Nephron progenitor cell (in vitro differentiated cells): Measurements from ENCODE around the gene DIPK2B.

ENCODE experiments used
- DNase-seq: peaks from one replicate; pipeline ENCODE4 v3.0.0; 2021
- H3K27ac Mint-ChIP-seq: 2 replicates; pipeline ENCODE4 v1.8.0; 2021; ENCODE audit warnings: mild to moderate bottlenecking, moderate library complexity, mixed read lengths
- H3K27me3 Mint-ChIP-seq: 2 replicates; pipeline ENCODE4 v1.8.0; 2021; ENCODE audit warnings: mild to moderate bottlenecking, low read depth, mixed read lengths; ENCODE audit not compliant: poor library complexity
- H3K36me3 Mint-ChIP-seq: 2 replicates; pipeline ENCODE4 v1.8.0; 2021; ENCODE audit warnings: low read depth, mixed read lengths
- H3K4me1 Mint-ChIP-seq: 2 replicates; pipeline ENCODE4 v1.8.0; 2021; ENCODE audit warnings: mixed read lengths
- H3K4me3 Mint-ChIP-seq: 2 replicates; pipeline ENCODE4 v1.8.0; 2021; ENCODE audit warnings: mild to moderate bottlenecking, moderate library complexity, mixed read lengths
- H3K9me3 Mint-ChIP-seq: 2 replicates; pipeline ENCODE4 v1.8.0; 2021; ENCODE audit warnings: mild to moderate bottlenecking, moderate library complexity, mixed read lengths
- TF ChIP-seq, protein P1 (sequence below): fragments of 200-600 bp; sonication (generic); IDR thresholded peaks from 2 replicates; pipeline ENCODE4 v1.5.0; 2021; ENCODE audit warnings: antibody characterized with exemption

The DIPK2B gene

DNA sequence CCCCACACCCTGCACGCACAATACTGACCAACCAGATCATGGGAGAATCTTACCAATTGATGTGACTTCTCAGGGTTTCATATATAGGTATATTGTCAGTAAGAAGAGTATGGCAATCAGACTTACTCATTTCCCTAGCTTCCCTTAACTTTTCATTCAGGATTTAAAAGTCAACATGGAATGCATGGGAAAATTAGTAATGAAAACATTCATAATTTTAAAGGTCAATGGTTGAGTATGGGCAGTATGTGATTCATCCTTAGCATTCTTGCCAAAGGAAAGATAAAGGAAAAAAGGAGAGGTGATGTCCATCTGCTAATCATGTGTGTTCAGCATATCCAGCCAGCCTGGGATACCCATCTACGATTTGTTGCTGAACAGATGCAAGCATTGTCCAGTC is 4.0 kb downstream of the DIPK2B start:
- Mint-ChIP-seq H3K9me3 (peaks cover 41% of the 10 kb centered on the region), H3K27ac (no peak overlapping the region), H3K4me3 (no peak overlapping the region), H3K27me3 (peaks cover 9% of the 10 kb centered on the region), H3K4me1 (no peaks in the 10 kb centered on the region), H3K36me3 (no peaks in the 10 kb centered on the region)
- TF ChIP-seq, protein P1, sequence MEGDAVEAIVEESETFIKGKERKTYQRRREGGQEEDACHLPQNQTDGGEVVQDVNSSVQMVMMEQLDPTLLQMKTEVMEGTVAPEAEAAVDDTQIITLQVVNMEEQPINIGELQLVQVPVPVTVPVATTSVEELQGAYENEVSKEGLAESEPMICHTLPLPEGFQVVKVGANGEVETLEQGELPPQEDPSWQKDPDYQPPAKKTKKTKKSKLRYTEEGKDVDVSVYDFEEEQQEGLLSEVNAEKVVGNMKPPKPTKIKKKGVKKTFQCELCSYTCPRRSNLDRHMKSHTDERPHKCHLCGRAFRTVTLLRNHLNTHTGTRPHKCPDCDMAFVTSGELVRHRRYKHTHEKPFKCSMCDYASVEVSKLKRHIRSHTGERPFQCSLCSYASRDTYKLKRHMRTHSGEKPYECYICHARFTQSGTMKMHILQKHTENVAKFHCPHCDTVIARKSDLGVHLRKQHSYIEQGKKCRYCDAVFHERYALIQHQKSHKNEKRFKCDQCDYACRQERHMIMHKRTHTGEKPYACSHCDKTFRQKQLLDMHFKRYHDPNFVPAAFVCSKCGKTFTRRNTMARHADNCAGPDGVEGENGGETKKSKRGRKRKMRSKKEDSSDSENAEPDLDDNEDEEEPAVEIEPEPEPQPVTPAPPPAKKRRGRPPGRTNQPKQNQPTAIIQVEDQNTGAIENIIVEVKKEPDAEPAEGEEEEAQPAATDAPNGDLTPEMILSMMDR = no peak
- DNase-seq = no peak

DNA sequence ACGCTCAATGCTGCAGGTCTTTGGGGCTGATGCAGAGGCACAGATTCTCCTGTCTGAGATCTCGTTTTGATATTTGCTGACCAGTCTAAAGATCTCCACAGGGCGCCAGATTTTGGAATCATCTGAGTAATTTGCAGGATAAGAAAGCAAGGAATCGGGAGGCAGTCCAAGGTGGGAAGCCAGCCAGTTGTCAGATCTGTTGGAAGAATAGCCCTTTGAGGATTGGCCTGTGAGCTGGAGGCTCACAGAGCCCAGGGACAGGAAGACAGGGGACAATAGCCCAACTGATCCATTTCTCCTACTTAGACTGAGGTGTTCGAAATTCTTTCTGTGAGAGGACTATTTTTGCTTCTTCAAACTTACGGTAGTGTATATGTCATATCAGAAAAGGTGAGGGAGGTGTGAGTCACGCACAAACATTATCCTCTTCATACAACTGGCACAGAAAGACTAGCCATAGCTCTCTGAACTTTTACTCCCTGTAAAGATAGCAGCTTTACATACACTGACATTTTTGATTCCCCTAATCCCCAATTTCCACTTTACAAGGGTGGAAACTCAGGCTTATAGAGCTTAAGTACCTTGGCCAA is 8.8 kb downstream of the DIPK2B start:
- no peak overlapping the region for H3K27ac Mint-ChIP-seq
- no peaks in the 10 kb centered on the region for H3K36me3 Mint-ChIP-seq
- TF ChIP-seq, protein P1 = no peak
- H3K4me3 Mint-ChIP-seq = no peak overlapping the region
- H3K27me3 Mint-ChIP-seq = peaks cover 18% of the 10 kb centered on the region
- peaks cover 11% of the 10 kb centered on the region for H3K4me1 Mint-ChIP-seq
- peaks cover 62% of the 10 kb centered on the region for H3K9me3 Mint-ChIP-seq
- no peak for DNase-seq

DNA sequence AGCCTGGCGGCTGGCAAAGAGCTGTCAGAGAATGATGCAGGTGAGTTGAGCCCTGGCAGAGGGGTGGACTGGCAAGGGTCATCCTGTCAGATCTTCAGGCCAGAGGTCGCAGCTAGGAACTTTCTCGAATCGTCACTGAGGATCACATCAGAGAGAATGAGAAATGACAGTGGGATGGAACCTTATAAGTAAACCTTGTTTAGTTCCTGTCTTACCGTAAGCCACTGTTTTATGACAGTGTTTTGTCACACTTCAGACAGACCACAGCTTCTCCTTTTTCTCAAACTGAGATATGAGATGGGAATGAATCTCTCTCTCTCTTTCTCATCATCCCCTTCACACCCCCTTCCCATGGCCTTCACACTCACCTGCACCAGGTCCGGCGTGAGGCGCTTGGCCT is 9.3 kb downstream of the DIPK2B start:
- H3K27ac Mint-ChIP-seq = no peak overlapping the region
- DNase-seq = no peak
- peaks cover 11% of the 10 kb centered on the region for H3K4me1 Mint-ChIP-seq
- peaks cover 61% of the 10 kb centered on the region for H3K9me3 Mint-ChIP-seq
- H3K27me3 Mint-ChIP-seq = peaks cover 17% of the 10 kb centered on the region
- H3K36me3 Mint-ChIP-seq = no peaks in the 10 kb centered on the region
- TF ChIP-seq, protein P1 = no peak
- H3K4me3 Mint-ChIP-seq = no peak overlapping the region

DNA sequence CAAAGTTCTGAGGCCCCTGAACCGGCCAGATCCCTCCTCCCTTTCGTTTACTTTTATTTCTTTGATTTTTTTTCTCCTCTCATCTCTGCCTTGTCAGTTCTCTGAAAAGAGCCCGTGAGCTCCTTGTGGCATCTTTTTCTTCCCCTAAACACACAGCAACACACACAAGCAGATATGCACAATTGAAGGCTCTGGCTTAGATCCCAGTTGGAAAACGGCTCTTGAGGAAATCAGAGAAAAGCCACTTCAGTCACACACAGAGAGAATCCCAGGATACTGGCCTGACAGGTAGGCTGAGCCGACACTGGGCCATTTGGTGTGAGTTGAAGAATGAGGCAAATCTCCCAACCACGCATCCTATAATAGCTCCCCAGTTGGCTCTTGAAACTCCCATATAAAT is 12.9 kb downstream of the DIPK2B start:
- Mint-ChIP-seq H3K36me3 (no peaks in the 10 kb centered on the region), H3K4me1 (peaks cover 11% of the 10 kb centered on the region), H3K9me3 (peaks cover 49% of the 10 kb centered on the region), H3K27me3 (peaks cover 12% of the 10 kb centered on the region), H3K27ac (no peak overlapping the region), H3K4me3 (no peak overlapping the region)
- TF ChIP-seq, protein P1 = no peak
- no peak for DNase-seq

DNA sequence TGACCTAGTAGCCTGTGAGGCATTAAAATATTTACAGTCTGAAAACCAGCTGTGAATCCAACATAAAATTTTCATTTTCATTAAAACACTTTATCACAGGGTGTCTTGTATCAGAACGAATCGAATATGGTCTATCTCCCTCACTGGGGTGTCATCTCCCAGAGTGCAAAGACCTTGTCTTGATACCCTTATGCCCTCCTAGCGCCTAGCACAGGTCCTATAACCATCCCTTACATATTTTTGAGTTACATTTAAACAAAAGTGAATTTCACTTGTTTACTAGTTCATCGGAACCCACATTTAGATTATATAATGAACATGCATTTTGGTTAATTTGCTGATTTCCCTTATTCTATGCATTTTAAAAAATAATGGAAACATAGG is 14.0 kb downstream of the DIPK2B start:
- H3K36me3 Mint-ChIP-seq = no peaks in the 10 kb centered on the region
- no peak for DNase-seq
- H3K9me3 Mint-ChIP-seq = peaks cover 41% of the 10 kb centered on the region
- no peak overlapping the region for H3K4me3 Mint-ChIP-seq
- no peak overlapping the region for H3K27ac Mint-ChIP-seq
- TF ChIP-seq, protein P1 = no peak
- H3K27me3 Mint-ChIP-seq = peaks cover 9% of the 10 kb centered on the region
- H3K4me1 Mint-ChIP-seq = peaks cover 11% of the 10 kb centered on the region

DNA sequence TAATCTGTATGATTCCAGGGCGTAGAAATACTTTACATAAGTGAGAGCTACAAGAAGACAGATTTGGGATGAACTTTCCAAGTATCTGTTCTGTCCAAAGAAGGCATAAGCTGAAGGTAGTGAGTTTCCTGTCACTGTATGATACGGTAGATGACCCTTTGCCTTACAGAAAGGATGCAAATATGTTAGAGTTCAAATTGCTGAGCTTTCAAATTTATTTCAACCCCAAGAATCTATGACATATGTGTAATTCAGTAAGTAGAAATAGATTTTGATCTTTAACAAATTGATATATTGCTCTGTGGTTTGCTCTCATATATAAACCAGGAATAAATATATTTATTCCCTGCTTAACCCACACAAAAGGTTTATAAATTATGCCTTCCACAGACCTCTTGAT is 16.5 kb downstream of the DIPK2B start:
- TF ChIP-seq, protein P1 = no peak
- Mint-ChIP-seq H3K4me3 (no peak overlapping the region), H3K27ac (no peak overlapping the region), H3K4me1 (peaks cover 11% of the 10 kb centered on the region), H3K9me3 (peaks cover 37% of the 10 kb centered on the region), H3K36me3 (no peaks in the 10 kb centered on the region), H3K27me3 (peaks cover 2% of the 10 kb centered on the region)
- no peak for DNase-seq
